Lung (tissue), 12 donors: ENCODE measurements around the gene GPAM. TPM values are rescaled to one million over a fixed set of nuclear protein-coding genes. Genes with fewer than 3 reads are reported as not detected.

Experiments used
- ATAC-seq: fragments of 200-7000 bp; cut with Tn5 transposase; one replicate; pipeline ENCODE4 v1.9.1; 2020; ENCODE audit warnings: moderate number of reproducible peaks; ENCODE audit not compliant: insufficient read depth, low FRiP score
- DNase-seq, 3 donors: peaks; one replicate each; pipeline ENCODE4 v3.0.0-alpha.2; 2013 to 2017
- H3K27ac ChIP-seq, 2 donors: one replicate each; pipeline ENCODE4 v1.5.1; 2013; ENCODE audit warnings: mild to moderate bottlenecking in 2 of 2, moderate library complexity in 2 of 2, control low read depth in 1 of 2, inconsistent platforms in 1 of 2, low read depth in 1 of 2, low read length in 1 of 2
- H3K27me3 ChIP-seq, 3 donors: one replicate each; pipeline ENCODE4 v1.5.1; 2013; ENCODE audit warnings: low read length in 2 of 3; ENCODE audit not compliant: control insufficient read depth in 3 of 3, insufficient read depth in 3 of 3
- H3K36me3 ChIP-seq, 4 donors: one replicate each; pipeline ENCODE4 v1.5.1; 2013; ENCODE audit warnings: low read length in 4 of 4, mild to moderate bottlenecking in 1 of 4, moderate library complexity in 1 of 4; ENCODE audit not compliant: control insufficient read depth in 4 of 4, insufficient read depth in 4 of 4
- H3K4me1 ChIP-seq, 5 donors: one replicate each; pipeline ENCODE4 v1.5.1; 2013; ENCODE audit warnings: low read length in 5 of 5, mild to moderate bottlenecking in 2 of 5, moderate library complexity in 1 of 5; ENCODE audit not compliant: control insufficient read depth in 5 of 5, insufficient read depth in 5 of 5
- H3K4me3 ChIP-seq: one replicate; pipeline ENCODE4 v1.5.1; 2013; ENCODE audit warnings: mild to moderate bottlenecking, control low read depth, moderate library complexity
- H3K9ac ChIP-seq, 2 donors: one replicate each; pipeline ENCODE4 v1.5.1; 2013; ENCODE audit warnings: low read length in 2 of 2, control low read depth in 1 of 2; ENCODE audit not compliant: insufficient read depth in 1 of 2
- H3K9me3 ChIP-seq, 4 donors: one replicate each; pipeline ENCODE4 v1.5.1; 2013; ENCODE audit warnings: low read length in 3 of 4, mild to moderate bottlenecking in 1 of 4, moderate library complexity in 1 of 4; ENCODE audit not compliant: control insufficient read depth in 4 of 4, insufficient read depth in 3 of 4
- WGBS, 2 donors: extraction: QIAGEN DNeasy Blood & Tissue Kit; methylation state at CpG; one replicate each; pipeline ENCODE4 v1.1.7; 2013; 5-methylcytosine and 5-hydroxymethylcytosine counted together
- polyA plus RNA-seq, 2 donors: library from polyadenylated mRNA; stranded (reverse); fragments of 200-250 nt; gene quantifications; one replicate each; pipeline ENCODE4 v1.2.1, GENCODE V29; 2013
- total RNA-seq, 2 donors: library from RNA; depleted of rRNA in 1 of 2; stranded (reverse); fragments of >200 nt in 1 of 2; gene quantifications; one replicate each; pipeline ENCODE4 v1.2.1, GENCODE V29; 2014 to 2021
- TF ChIP-seq, protein P1 (sequence below): IDR thresholded peaks from 2 replicates; pipeline ENCODE4 v1.5.1; 2012; ENCODE audit warnings: mild to moderate bottlenecking; ENCODE audit errors: control extremely low read depth, extremely low read depth
- donor health status: control.
- donor health status: control.
- donor health status: Bipolar disorder and iron deficiency.
- donor health status: healthy.
- donor health status: DM: yes; HTN: yes; CAD: no.

GPAM gene
- total and polyA plus RNA-seq, 4 donors, result 2.7 to 21.8 (median 8.9) TPM

DNA sequence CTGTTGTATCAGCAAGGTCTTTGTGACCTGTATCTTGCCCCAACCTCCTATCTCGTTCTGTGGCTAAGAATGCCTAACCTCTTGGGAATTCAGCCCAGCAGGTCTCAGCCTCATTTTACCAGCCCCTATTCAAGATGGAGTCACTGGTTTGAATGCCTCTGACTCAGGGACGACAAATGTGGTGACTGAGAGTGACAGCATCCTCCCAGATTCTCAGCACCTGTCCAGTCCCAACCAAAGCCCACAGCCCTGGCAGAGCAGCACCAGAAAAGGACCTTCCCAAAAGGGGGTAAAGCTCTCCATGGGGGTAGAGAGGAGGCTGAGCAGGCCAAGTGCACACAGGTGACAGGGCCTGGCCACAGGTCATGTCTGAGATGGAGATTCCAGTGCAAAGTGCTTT is 35.4 kb upstream of the GPAM start:
- H3K9ac ChIP-seq, result no peak overlapping the region
- H3K36me3 ChIP-seq, result no peaks in the 10 kb centered on the region
- H3K9me3 ChIP-seq, result peaks cover 0 to 4% (median 2%) of the 10 kb centered on the region in 4 donors
- no peaks in the 10 kb centered on the region for H3K27me3 ChIP-seq
- DNase-seq, result no peak
- H3K4me1 ChIP-seq, result peaks cover 0 to 15% (median 0%) of the 10 kb centered on the region in 5 donors
- H3K4me3 ChIP-seq, result no peak overlapping the region
- H3K27ac ChIP-seq, result no peak overlapping the region
- 81 to 83% methylated on average over 2 of the region's 2 CpGs for WGBS, 2 donors
- TF ChIP-seq, protein P1, sequence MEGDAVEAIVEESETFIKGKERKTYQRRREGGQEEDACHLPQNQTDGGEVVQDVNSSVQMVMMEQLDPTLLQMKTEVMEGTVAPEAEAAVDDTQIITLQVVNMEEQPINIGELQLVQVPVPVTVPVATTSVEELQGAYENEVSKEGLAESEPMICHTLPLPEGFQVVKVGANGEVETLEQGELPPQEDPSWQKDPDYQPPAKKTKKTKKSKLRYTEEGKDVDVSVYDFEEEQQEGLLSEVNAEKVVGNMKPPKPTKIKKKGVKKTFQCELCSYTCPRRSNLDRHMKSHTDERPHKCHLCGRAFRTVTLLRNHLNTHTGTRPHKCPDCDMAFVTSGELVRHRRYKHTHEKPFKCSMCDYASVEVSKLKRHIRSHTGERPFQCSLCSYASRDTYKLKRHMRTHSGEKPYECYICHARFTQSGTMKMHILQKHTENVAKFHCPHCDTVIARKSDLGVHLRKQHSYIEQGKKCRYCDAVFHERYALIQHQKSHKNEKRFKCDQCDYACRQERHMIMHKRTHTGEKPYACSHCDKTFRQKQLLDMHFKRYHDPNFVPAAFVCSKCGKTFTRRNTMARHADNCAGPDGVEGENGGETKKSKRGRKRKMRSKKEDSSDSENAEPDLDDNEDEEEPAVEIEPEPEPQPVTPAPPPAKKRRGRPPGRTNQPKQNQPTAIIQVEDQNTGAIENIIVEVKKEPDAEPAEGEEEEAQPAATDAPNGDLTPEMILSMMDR, result no peak
- ATAC-seq, result no peak

DNA sequence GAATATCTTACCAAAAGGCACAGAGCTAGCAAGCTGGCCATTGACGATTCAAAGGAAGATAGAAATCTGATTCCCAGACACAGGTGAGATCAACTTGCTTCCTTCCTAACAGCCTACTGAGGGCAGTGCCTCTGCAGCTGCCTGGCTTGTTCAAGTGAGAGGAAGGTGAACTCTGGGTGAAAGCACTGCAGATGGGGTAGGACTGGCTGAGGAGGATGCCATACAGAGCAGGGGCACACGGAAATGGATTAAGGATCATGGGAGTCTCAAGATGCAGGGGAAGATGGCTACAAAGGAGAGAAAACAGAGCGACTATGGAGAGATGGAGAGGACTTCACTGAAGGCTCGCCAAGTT is 34.4 kb upstream of the GPAM start:
- no peaks in the 10 kb centered on the region for H3K36me3 ChIP-seq
- no peak overlapping the region for H3K27ac ChIP-seq
- H3K9ac ChIP-seq, result no peak overlapping the region
- WGBS, 2 donors, result 77 to 78% methylated on average over 4 of the region's 4 CpGs
- H3K27me3 ChIP-seq, result no peaks in the 10 kb centered on the region
- DNase-seq (no peak), ATAC-seq (no peak)
- peaks cover 0 to 15% (median 0%) of the 10 kb centered on the region in 5 donors for H3K4me1 ChIP-seq
- H3K9me3 ChIP-seq, result peaks cover 0 to 4% (median 2%) of the 10 kb centered on the region in 4 donors
- TF ChIP-seq, protein P1, result no peak
- no peak overlapping the region for H3K4me3 ChIP-seq

DNA sequence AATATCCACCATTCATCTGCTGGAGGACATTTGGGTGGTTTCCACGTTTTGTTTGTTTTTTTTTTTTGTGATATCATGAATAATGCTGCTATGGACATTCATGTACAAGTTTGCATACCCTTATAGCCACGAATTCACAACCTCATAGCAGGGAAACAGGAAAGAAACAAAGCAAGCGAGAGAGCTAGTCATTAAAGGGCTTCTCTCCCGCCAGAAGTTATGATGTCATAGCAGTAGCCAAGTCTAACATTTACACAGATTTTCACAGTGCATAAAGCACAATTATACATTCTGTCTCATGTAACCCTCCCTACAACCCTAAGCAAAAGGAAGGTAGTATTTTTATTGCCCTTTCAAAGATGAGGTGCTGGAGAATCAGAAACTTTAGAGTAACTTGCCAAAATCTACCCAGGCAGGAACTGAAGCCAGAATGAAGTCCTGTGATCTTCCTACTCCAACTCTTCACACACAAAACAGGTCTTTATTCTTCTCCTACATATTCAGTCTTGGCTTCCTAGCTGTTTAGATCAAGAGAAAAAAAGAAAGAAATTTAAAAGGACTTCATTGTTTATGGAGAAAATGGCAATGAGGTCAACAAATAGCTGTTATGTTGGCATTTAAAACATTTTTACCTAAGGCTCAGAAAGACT is 33.9 kb upstream of the GPAM start:
- H3K27me3 ChIP-seq, result no peaks in the 10 kb centered on the region
- DNase-seq, result peak in 2 of 3 donors; percentile 47 to 60
- 40 to 51% methylated on average over 4 of the region's 4 CpGs for WGBS, 2 donors
- ATAC-seq, result no peak
- H3K9me3 ChIP-seq, result peaks cover 0 to 4% (median 2%) of the 10 kb centered on the region in 4 donors
- TF ChIP-seq, protein P1, result no peak
- no peak overlapping the region for H3K27ac ChIP-seq
- H3K36me3 ChIP-seq, result no peaks in the 10 kb centered on the region
- peaks cover 0 to 15% (median 0%) of the 10 kb centered on the region in 5 donors for H3K4me1 ChIP-seq
- no peak overlapping the region for H3K9ac ChIP-seq
- no peak overlapping the region for H3K4me3 ChIP-seq

DNA sequence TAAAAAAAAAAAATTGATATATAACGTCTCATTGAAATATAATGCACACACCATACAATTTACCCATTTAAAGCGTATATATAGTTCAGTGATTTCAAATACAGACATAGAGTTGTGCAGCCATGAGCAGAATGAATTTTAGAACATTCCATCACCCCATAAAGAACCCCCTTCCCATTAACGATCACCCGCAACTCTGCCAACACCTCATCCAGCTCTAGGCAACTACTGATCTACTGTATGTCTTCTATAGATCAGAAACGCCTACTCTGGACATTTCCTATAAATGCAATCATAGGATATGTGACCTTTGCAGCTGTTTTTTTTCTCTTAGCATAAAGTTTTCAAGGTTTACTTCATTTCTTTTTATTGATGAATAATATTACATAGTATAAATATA is 33.4 kb upstream of the GPAM start:
- no peak overlapping the region for H3K27ac ChIP-seq
- H3K4me1 ChIP-seq, result peaks cover 0 to 15% (median 0%) of the 10 kb centered on the region in 5 donors
- H3K27me3 ChIP-seq, result no peaks in the 10 kb centered on the region
- TF ChIP-seq, protein P1, result no peak
- H3K4me3 ChIP-seq, result no peak overlapping the region
- WGBS, 2 donors, result 77 to 87% methylated on average over 5 of the region's 5 CpGs
- H3K9me3 ChIP-seq, result peaks cover 0 to 4% (median 2%) of the 10 kb centered on the region in 4 donors
- ATAC-seq (no peak), DNase-seq (peak; percentile 52 to 62 (median 55))
- no peak overlapping the region for H3K9ac ChIP-seq
- no peaks in the 10 kb centered on the region for H3K36me3 ChIP-seq
